ENCODE measurements around the gene TRMT10A. TPM values are rescaled to one million over a fixed set of nuclear protein-coding genes. Genes with fewer than 3 reads are reported as not detected.

Gene TRMT10A
- total and polyA plus RNA-seq, 8 donors: 1.3 to 60.7 (median 4.2) TPM; not detected in 1

- no peaks in the 10 kb centered on the region for H3K4me1 ChIP-seq
- H3K36me3 ChIP-seq: no peaks in the 10 kb centered on the region
- TF ChIP-seq EP300 (IDR thresholded peaks at IDR 0.05): no peak
- TF ChIP-seq POLR2AphosphoS5 (IDR thresholded peaks at IDR 0.05): no peak
- no peak for TF ChIP-seq POLR2A (IDR thresholded peaks at IDR 0.05)
- TF ChIP-seq, protein P1, sequence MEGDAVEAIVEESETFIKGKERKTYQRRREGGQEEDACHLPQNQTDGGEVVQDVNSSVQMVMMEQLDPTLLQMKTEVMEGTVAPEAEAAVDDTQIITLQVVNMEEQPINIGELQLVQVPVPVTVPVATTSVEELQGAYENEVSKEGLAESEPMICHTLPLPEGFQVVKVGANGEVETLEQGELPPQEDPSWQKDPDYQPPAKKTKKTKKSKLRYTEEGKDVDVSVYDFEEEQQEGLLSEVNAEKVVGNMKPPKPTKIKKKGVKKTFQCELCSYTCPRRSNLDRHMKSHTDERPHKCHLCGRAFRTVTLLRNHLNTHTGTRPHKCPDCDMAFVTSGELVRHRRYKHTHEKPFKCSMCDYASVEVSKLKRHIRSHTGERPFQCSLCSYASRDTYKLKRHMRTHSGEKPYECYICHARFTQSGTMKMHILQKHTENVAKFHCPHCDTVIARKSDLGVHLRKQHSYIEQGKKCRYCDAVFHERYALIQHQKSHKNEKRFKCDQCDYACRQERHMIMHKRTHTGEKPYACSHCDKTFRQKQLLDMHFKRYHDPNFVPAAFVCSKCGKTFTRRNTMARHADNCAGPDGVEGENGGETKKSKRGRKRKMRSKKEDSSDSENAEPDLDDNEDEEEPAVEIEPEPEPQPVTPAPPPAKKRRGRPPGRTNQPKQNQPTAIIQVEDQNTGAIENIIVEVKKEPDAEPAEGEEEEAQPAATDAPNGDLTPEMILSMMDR (IDR thresholded peaks at IDR 0.05): no peak
- WGBS, 5 donors: 77 to 81% (median 79%) methylated on average over 4 of the region's 4 CpGs
- peaks cover 0 to 3% (median 0%) of the 10 kb centered on the region in 3 donors for H3K27me3 ChIP-seq
- no peak within 1 kb of the TSS for H3K4me3 ChIP-seq
- peaks cover 0 to under 1% (median under 1%) of the 10 kb centered on the region in 4 donors for H3K9me3 ChIP-seq
- no peak within 1 kb of the TSS for H3K27ac ChIP-seq
- DNase-seq: no peak
- intact Hi-C loops (cut with DNase I; ENCODE audit: low total_unique reads): no loop called here
Measured at GRCh38 chr4:99510721-99511120, 53.1 kb downstream of the TRMT10A start, which contains the start of gene C4orf17. C4orf17 (plus strand) TSS chr4:99511021; CDS start chr4:99513082, 2,061 bp downstream.

GRCh38 chr4:99507762-99508161 lies 56.1 kb downstream of the TRMT10A start:
- intact Hi-C loops (cut with DNase I; ENCODE audit: low total_unique reads): no loop called here

DNA sequence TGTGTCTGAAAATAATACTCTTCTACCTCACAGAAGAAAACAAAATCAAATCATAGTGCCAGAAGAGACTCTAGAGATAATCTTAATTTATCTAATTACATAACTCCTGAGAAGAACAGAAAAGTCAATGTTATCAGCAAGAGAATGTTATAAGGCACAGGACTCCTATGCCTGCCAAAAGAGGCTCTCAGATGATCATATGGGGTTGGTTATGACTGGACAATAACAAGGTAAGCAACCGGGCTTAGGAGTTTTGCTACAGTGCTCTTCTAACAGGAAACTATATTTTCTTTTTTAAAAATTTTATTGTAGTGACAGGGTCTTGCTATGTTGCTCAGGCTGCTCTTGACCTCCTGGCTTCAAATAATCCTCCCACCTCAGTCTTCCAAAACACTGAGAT lies 56.5 kb downstream of the TRMT10A start:
- TF ChIP-seq, protein P1 (IDR thresholded peaks at IDR 0.05): no peak
- TF ChIP-seq POLR2A (IDR thresholded peaks at IDR 0.05) (no peak), EP300 (IDR thresholded peaks at IDR 0.05) (no peak), POLR2AphosphoS5 (IDR thresholded peaks at IDR 0.05) (no peak)
- Histone ChIP-seq H3K27me3 (peaks cover 0 to 3% (median 0%) of the 10 kb centered on the region in 3 donors), H3K27ac (no peak overlapping the region), H3K9me3 (peaks cover 0 to 8% (median 4%) of the 10 kb centered on the region in 4 donors), H3K4me1 (no peaks in the 10 kb centered on the region), H3K4me3 (no peak overlapping the region), H3K36me3 (no peaks in the 10 kb centered on the region)
- no peak for DNase-seq
- 74 to 85% (median 83%) methylated on average over 1 of the region's 1 CpG for WGBS, 5 donors
- intact Hi-C loops (cut with DNase I; ENCODE audit: low total_unique reads): no loop called here

More at GRCh38 chr4:99507762-99508161, 56.1 kb downstream of the TRMT10A start:
- TF ChIP-seq POLR2AphosphoS5 (IDR thresholded peaks at IDR 0.05) (no peak), EP300 (IDR thresholded peaks at IDR 0.05) (no peak), POLR2A (IDR thresholded peaks at IDR 0.05) (no peak)
- TF ChIP-seq, protein P1 (IDR thresholded peaks at IDR 0.05): no peak
- Histone ChIP-seq H3K27ac (no peak overlapping the region), H3K36me3 (no peaks in the 10 kb centered on the region), H3K27me3 (peaks cover 0 to 3% (median 0%) of the 10 kb centered on the region in 3 donors), H3K9me3 (peaks cover 0 to 8% (median 4%) of the 10 kb centered on the region in 4 donors), H3K4me1 (no peaks in the 10 kb centered on the region), H3K4me3 (no peak overlapping the region)
- no peak for DNase-seq

DNA sequence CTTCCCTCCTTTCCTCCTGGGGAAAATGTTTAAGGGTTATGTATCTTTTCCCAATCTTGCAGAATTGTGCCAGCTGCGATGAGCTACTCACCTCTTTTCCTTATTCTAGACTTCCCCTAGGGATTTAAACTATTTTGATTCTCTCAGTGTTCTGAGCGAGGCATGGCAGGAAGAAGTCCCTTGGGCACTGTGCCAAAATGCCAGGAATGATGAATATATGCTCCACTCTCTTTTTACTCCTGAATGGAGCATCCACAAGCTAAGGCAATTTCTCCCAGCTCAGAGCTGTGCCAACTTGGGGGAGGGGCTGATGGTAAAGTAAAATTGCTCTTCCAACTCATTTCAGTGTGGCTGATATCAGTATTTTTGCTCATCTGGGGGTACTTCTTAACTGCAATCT lies 57.1 kb downstream of the TRMT10A start:
- 54 to 81% (median 64%) methylated on average over 2 of the region's 2 CpGs for WGBS, 5 donors
- H3K36me3 ChIP-seq: no peaks in the 10 kb centered on the region
- no peak overlapping the region for H3K27ac ChIP-seq
- H3K9me3 ChIP-seq: peaks cover 0 to 8% (median 4%) of the 10 kb centered on the region in 4 donors
- no peak overlapping the region for H3K4me3 ChIP-seq
- no peak for TF ChIP-seq POLR2AphosphoS5 (IDR thresholded peaks at IDR 0.05)
- no peak for TF ChIP-seq EP300 (IDR thresholded peaks at IDR 0.05)
- TF ChIP-seq POLR2A (IDR thresholded peaks at IDR 0.05): no peak
- TF ChIP-seq, protein P1 (IDR thresholded peaks at IDR 0.05): no peak
- intact Hi-C loops (cut with DNase I; ENCODE audit: low total_unique reads): no loop called here
- H3K27me3 ChIP-seq: peaks cover 0 to 3% (median 0%) of the 10 kb centered on the region in 3 donors
- H3K4me1 ChIP-seq: no peaks in the 10 kb centered on the region
- no peak for DNase-seq

Measured in stomach (tissue), 9 donors.